CD14-positive monocyte (primary cell): ENCODE data around the gene ZNF768. TPM values are rescaled to one million over a fixed set of nuclear protein-coding genes. Genes with fewer than 3 reads are reported as not detected.
A peak's percentile ranks its signal among the peaks of the same experiment; 100 is the strongest.

Source experiments
- DNase-seq, 3 donors: peaks; one replicate each; pipeline ENCODE4 v3.0.0-alpha.2; 2011 to 2022
- H2AFZ ChIP-seq: 2 replicates; pipeline ENCODE4 v1.6.0; 2012; ENCODE audit warnings: mild to moderate bottlenecking, low read depth, low read length, inconsistent platforms; ENCODE audit not compliant: insufficient read depth, poor library complexity, severe bottlenecking
- H3K27ac ChIP-seq, 2 donors: 1 replicate in 1 of 2; 2 replicates in 1 of 2; pipeline ENCODE4 v1.5.1; 2012 to 2013; ENCODE audit warnings: low read length in 2 of 2, control low read depth in 1 of 2, inconsistent platforms in 1 of 2, low read depth in 1 of 2, mild to moderate bottlenecking in 1 of 2
- H3K27me3 ChIP-seq, 2 donors: one replicate each; pipeline versions ENCODE4 v1.6.0 to v1.6.1; 2011 to 2013; ENCODE audit warnings: low read length in 2 of 2; ENCODE audit not compliant: control insufficient read depth in 2 of 2, insufficient read depth in 2 of 2
- H3K36me3 ChIP-seq, 2 donors: replicated peaks in 1 of 2; 1 replicate in 1 of 2; 2 replicates in 1 of 2; pipeline versions ENCODE4 v1.5.1 to v1.6.1; 2012 to 2013; ENCODE audit warnings: low read length in 2 of 2, control low read depth in 1 of 2, inconsistent platforms in 1 of 2, mild to moderate bottlenecking in 1 of 2; ENCODE audit not compliant: insufficient read depth in 2 of 2, control insufficient read depth in 1 of 2
- H3K4me1 ChIP-seq, 2 donors: 1 replicate in 1 of 2; 2 replicates in 1 of 2; pipeline versions ENCODE4 v1.5.1 to v1.6.1; 2012 to 2013; ENCODE audit warnings: low read length in 2 of 2, control low read depth in 1 of 2, inconsistent platforms in 1 of 2, mild to moderate bottlenecking in 1 of 2, moderate library complexity in 1 of 2; ENCODE audit not compliant: insufficient read depth in 2 of 2, control insufficient read depth in 1 of 2
- H3K4me2 ChIP-seq: replicated peaks from 2 replicates; pipeline ENCODE3; 2012; ENCODE audit warnings: low read length, moderate library complexity, mild to moderate bottlenecking; ENCODE audit not compliant: poor library complexity, severe bottlenecking; ENCODE audit errors: extremely low read depth
- H3K4me3 ChIP-seq, 3 experiments: fragments of 200-600 bp in 1 of 3; sonication (generic) in 1 of 3; replicated peaks in 1 of 3; 1 replicate in 2 of 3; 2 replicates in 1 of 3; pipeline ENCODE4 v1.5.1; 2011 to 2013; ENCODE audit warnings: low read length in 3 of 3, mild to moderate bottlenecking in 3 of 3, control low read depth in 2 of 3, low read depth in 2 of 3, inconsistent platforms in 1 of 3, moderate library complexity in 1 of 3
- H3K79me2 ChIP-seq: 2 replicates; pipeline ENCODE4 v1.6.0; 2012; ENCODE audit warnings: mild to moderate bottlenecking, control low read depth, inconsistent platforms, low read length, moderate library complexity; ENCODE audit not compliant: insufficient read depth
- H3K9ac ChIP-seq: 2 replicates; pipeline ENCODE4 v1.6.0; 2017; ENCODE audit warnings: low read length, mild to moderate bottlenecking; ENCODE audit not compliant: insufficient read depth, poor library complexity, severe bottlenecking
- H3K9me3 ChIP-seq, 2 donors: replicated peaks in 1 of 2; 1 replicate in 1 of 2; 2 replicates in 1 of 2; pipeline versions ENCODE4 v1.5.1 to v1.6.1; 2012 to 2013; ENCODE audit warnings: low read length in 2 of 2, control low read depth in 1 of 2; ENCODE audit not compliant: control insufficient read depth in 1 of 2, insufficient read depth in 1 of 2
- H4K20me1 ChIP-seq: 2 replicates; pipeline ENCODE4 v1.6.0; 2012; ENCODE audit warnings: mild to moderate bottlenecking, low read length, control low read depth, moderate library complexity; ENCODE audit not compliant: insufficient read depth
- H3K27ac Mint-ChIP-seq, 7 donors: one replicate each; pipeline ENCODE4 v1.8.0; 2020; ENCODE audit warnings: mild to moderate bottlenecking in 7 of 7, mixed read lengths in 7 of 7, moderate library complexity in 6 of 7, inconsistent platforms in 2 of 7
- H3K27me3 Mint-ChIP-seq, 3 donors: one replicate each; pipeline ENCODE4 v1.8.0; 2021 to 2022; ENCODE audit warnings: low read depth in 3 of 3, mild to moderate bottlenecking in 3 of 3, mixed read lengths in 3 of 3, moderate library complexity in 3 of 3, inconsistent platforms in 1 of 3
- H3K36me3 Mint-ChIP-seq, 2 donors: one replicate each; pipeline ENCODE4 v1.8.0; 2020; ENCODE audit warnings: mixed read lengths in 2 of 2, inconsistent platforms in 1 of 2, mild to moderate bottlenecking in 1 of 2
- H3K4me1 Mint-ChIP-seq: one replicate; pipeline ENCODE4 v1.8.0; 2020; ENCODE audit warnings: mild to moderate bottlenecking, mixed read lengths
- H3K4me3 Mint-ChIP-seq, 2 donors: one replicate each; pipeline ENCODE4 v1.8.0; 2020; ENCODE audit warnings: mild to moderate bottlenecking in 2 of 2, mixed read lengths in 2 of 2, moderate library complexity in 1 of 2
- H3K9me3 Mint-ChIP-seq, 7 donors: one replicate each; pipeline ENCODE4 v1.8.0; 2020 to 2022; ENCODE audit warnings: mixed read lengths in 7 of 7, mild to moderate bottlenecking in 6 of 7, moderate library complexity in 6 of 7, inconsistent platforms in 2 of 7
- WGBS: methylation state at CpG from one replicate; pipeline ENCODE4 v1.1.5; 2013; ENCODE audit warnings: missing lambda C conversion rate; ENCODE audit not compliant: insufficient coverage; 5-methylcytosine and 5-hydroxymethylcytosine counted together
- intact Hi-C, 2 donors: fragments of 100-400 bp; cut with micrococcal nuclease; formaldehyde crosslinking; loops; one replicate each; pipeline versions ENCODE4 v1.15.0 to v1.15.1; 2023
- polyA plus RNA-seq, 3 donors: library from polyadenylated mRNA; depleted of rRNA in 1 of 3; unstranded in 2 of 3; stranded (reverse) in 1 of 3; fragments of 300-500 nt in 2 of 3; fragments of >200 nt in 1 of 3; fragmentation: Illumina TruSeq in 2 of 3; gene quantifications; 1 replicate in 2 of 3; 2 replicates in 1 of 3; pipeline ENCODE4 v1.2.3, GENCODE V29; 2012 to 2021
- TF ChIP-seq, protein P1 (sequence below): fragments of 200-600 bp; IDR thresholded peaks from one replicate; pipeline ENCODE4 v1.8.0; 2022; ENCODE audit warnings: antibody characterized with exemption, mild to moderate bottlenecking

The ZNF768 gene
- polyA plus RNA-seq, 3 donors = 2.8 to 13.4 (median 3.0) TPM

DNA sequence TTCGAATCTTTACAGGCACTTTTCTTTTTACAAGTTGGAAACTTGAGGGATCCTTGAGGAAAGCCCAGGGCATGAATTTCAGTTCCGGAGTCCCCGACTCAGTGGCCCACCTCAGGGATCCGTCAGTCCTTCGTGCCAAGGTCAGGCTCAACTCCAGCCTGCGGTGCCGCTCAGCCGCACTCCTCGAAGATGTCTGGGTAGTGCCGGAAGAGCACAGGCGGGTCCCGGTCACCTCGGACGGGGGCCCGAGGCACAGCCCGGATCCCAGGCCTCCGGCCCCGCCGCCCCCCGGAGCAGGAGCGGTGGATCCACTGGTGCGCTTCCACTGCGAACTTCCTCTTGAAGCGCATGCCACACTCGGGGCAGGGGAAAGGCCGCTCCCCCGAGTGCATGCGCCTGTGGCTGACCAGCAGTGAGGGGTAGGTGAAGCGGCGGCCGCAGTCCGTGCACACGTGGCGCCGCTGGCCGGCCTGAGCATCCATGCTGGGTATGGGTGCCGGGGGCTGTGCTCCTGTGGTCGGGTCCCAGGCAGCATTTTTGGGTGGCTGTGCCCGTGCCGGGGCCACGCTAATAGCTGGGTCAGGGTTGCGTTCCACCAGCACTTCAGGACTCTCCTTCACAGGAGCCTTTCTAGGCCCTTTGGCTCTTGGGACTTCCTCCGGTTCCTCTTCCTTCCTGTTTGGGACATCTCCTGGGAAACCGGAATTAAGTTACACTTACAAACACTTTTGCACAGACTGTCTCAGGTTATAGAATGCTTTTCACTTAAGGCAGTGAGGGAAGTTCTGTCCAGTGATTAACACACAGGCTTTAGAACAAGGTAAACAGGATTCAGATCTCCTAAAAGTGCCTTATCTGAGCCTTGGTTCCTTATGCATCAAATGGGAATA lies 43.6 kb upstream of the ZNF768 start:
- peaks cover 43% of the 10 kb centered on the region for H3K4me1 Mint-ChIP-seq
- Histone ChIP-seq H3K79me2 (peaks cover 17% of the 10 kb centered on the region), H2AFZ (no peak overlapping the region), H3K27me3 (no peaks in the 10 kb centered on the region), H3K27ac (peak overlapping the region in 1 of 2 donors; percentile 3), H3K9ac (no peak overlapping the region), H3K9me3 (no peaks in the 10 kb centered on the region), H4K20me1 (no peaks in the 10 kb centered on the region), H3K4me3 (peak overlapping the region in 1 of 3 experiments; percentile 87), H3K4me2 (peak overlapping the region; percentile 97), H3K36me3 (no peaks in the 10 kb centered on the region), H3K4me1 (peaks cover 48 to 56% of the 10 kb centered on the region in 2 donors)
- no peaks in the 10 kb centered on the region for H3K36me3 Mint-ChIP-seq
- peak overlapping the region in 5 of 7 donors; percentile 18 to 45 (median 35) for H3K27ac Mint-ChIP-seq
- no peak overlapping the region for H3K4me3 Mint-ChIP-seq
- WGBS = 93% methylated on average over 42 of the region's 44 CpGs
- intact Hi-C loops = loop anchor here (5.0 kb wide), 2 partner anchors 33 to 87 kb away; partner anchors contain the start of gene FBRS (in 1 of the 2)
- DNase-seq = peak in 1 of 3 donors; percentile 26
- TF ChIP-seq, protein P1, sequence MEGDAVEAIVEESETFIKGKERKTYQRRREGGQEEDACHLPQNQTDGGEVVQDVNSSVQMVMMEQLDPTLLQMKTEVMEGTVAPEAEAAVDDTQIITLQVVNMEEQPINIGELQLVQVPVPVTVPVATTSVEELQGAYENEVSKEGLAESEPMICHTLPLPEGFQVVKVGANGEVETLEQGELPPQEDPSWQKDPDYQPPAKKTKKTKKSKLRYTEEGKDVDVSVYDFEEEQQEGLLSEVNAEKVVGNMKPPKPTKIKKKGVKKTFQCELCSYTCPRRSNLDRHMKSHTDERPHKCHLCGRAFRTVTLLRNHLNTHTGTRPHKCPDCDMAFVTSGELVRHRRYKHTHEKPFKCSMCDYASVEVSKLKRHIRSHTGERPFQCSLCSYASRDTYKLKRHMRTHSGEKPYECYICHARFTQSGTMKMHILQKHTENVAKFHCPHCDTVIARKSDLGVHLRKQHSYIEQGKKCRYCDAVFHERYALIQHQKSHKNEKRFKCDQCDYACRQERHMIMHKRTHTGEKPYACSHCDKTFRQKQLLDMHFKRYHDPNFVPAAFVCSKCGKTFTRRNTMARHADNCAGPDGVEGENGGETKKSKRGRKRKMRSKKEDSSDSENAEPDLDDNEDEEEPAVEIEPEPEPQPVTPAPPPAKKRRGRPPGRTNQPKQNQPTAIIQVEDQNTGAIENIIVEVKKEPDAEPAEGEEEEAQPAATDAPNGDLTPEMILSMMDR = no peak
- peaks cover 1 to 6% (median 3%) of the 10 kb centered on the region in 3 donors for H3K27me3 Mint-ChIP-seq
- H3K9me3 Mint-ChIP-seq = no peaks in the 10 kb centered on the region

DNA sequence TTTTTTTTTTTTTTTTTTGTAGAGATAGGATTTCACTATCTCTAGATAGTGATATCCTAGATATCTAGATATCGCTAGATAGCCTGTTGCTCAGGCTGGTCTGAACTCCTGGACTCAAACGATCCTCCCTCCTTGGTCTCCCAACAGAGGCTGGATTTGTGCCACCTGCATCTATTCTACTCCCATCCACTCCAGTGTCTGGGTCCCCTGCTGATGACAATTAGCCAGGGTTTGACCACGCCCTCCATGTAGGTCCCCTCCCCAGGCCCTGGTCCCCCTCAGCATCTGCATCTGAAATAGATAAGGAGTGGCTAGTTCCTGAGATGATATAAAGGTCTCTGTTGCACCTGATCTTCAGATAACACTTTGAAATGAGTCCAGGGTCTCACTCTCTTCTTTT lies 42.9 kb upstream of the ZNF768 start:
- WGBS = 100% methylated on average over 2 of the region's 3 CpGs
- no peak overlapping the region for H3K9ac ChIP-seq
- intact Hi-C loops = no loop called here

More for the DNA sequence above, 42.9 kb upstream of the ZNF768 start:
- Histone ChIP-seq H3K9me3 (no peaks in the 10 kb centered on the region), H3K27ac (peak overlapping the region in 1 of 2 donors; percentile 92), H3K36me3 (no peaks in the 10 kb centered on the region), H3K4me2 (no peak overlapping the region), H3K4me1 (peaks cover 48 to 55% of the 10 kb centered on the region in 2 donors), H3K79me2 (peaks cover 17% of the 10 kb centered on the region), H2AFZ (no peak overlapping the region), H3K27me3 (no peaks in the 10 kb centered on the region), H3K4me3 (no peak overlapping the region), H4K20me1 (no peaks in the 10 kb centered on the region)
- DNase-seq = no peak
- Mint-ChIP-seq H3K36me3 (no peaks in the 10 kb centered on the region), H3K4me3 (no peak overlapping the region), H3K9me3 (no peaks in the 10 kb centered on the region), H3K4me1 (peaks cover 38% of the 10 kb centered on the region), H3K27me3 (peaks cover 1 to 6% (median 3%) of the 10 kb centered on the region in 3 donors), H3K27ac (peak overlapping the region in 6 of 7 donors; percentile 13 to 95 (median 64))
- TF ChIP-seq, protein P1 = no peak
